CD4-positive, alpha-beta T cell treated with Interleukin-4 for 4 hours (primary cell): ENCODE data around the gene ASXL3.

ENCODE experiments used
- DNase-seq: peaks from one replicate; pipeline ENCODE4 v3.0.0-alpha.2; 2020

The ASXL3 gene

GRCh38 chr18:33733376-33733775 is 155.4 kb downstream of the ASXL3 start:
- DNase-seq: no peak

DNA sequence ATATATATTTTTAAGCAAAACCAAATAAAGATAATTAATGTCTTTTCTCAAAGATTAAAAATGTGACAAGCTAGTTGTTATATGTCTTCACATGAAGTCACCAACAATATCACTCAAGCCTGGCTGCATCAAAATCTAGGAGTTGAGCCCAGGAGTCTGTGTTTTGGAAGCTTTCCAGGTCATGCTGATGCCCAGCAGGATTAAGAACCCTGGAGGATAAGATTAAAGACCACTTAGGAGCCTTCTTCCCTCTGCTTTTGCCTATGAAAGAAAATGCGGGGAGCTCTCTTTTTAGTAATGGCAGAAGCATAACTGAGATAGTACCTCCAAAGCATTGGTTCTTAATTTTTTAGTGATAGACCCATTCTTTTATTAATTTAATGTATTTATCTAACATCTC is 157.4 kb downstream of the ASXL3 start:
- DNase-seq: no peak

- no peak for DNase-seq
Observed at GRCh38 chr18:33741760-33742159, 163.7 kb downstream of the ASXL3 start.

DNA sequence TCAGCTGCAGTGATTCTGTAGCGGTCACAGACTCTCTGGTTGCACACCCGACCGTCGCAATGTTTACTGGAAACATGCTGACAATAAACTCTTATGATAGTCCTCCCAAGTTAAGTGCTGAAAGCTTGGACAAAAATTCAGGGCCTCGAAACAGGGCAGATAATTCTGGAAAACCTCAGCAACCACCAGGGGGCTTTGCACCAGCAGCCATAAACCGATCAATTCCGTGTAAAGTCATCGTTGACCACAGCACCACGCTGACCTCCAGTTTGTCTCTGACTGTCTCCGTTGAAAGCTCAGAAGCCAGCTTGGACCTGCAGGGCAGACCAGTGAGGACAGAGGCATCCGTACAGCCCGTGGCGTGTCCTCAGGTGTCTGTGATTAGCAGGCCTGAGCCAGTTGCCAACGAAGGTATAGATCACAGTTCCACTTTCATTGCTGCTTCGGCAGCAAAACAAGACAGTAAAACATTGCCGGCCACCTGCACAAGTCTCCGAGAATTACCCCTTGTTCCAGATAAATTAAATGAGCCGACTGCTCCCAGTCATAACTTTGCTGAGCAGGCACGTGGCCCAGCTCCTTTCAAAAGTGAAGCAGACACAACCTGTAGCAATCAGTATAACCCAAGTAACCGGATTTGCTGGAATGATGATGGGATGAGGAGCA is 166.1 kb downstream of the ASXL3 start:
- no peak for DNase-seq

DNA sequence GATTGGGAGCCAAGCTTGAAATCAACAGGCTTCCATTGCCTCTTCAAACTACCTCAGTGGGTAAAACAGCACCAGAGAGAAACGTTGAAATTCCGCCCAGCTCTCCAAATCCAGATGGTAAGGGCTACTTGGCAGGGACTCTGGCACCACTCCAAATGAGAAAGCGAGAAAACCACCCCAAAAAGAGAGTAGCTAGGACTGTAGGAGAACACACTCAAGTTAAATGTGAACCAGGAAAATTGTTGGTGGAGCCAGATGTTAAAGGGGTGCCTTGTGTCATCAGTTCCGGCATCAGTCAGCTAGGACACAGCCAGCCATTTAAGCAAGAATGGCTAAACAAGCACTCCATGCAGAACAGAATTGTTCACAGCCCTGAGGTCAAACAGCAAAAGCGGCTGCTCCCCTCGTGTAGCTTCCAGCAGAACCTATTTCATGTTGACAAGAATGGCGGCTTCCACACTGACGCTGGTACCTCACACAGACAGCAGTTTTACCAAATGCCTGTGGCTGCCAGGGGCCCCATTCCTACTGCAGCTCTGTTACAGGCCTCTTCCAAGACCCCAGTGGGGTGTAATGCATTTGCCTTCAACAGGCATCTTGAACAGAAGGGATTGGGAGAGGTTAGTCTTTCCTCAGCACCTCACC is 167.3 kb downstream of the ASXL3 start:
- DNase-seq: no peak

DNA sequence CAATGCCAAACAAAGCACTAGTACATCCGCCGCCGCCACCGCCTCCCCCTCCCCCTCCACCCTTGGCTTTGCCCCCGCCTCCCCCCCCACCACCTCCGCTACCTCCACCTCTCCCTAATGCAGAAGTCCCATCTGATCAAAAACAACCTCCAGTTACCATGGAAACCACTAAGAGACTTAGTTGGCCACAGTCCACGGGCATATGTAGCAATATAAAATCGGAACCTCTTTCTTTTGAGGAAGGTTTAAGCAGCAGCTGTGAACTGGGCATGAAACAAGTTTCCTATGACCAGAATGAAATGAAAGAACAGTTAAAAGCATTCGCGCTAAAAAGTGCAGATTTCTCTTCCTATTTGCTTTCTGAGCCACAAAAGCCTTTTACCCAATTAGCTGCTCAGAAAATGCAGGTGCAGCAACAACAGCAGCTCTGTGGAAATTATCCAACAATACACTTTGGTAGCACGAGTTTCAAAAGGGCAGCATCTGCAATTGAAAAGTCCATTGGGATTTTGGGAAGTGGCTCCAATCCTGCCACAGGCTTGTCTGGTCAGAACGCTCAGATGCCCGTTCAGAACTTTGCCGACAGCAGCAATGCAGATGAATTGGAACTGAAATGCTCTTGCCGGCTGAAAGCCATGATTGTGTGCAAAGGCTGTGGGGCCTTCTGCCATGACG is 168.0 kb downstream of the ASXL3 start:
- DNase-seq: no peak

- no peak for DNase-seq
Observed at GRCh38 chr18:33749834-33750233, 171.8 kb downstream of the ASXL3 start.

- no peak for DNase-seq
Observed at GRCh38 chr18:33750366-33750765, 172.3 kb downstream of the ASXL3 start.

DNA sequence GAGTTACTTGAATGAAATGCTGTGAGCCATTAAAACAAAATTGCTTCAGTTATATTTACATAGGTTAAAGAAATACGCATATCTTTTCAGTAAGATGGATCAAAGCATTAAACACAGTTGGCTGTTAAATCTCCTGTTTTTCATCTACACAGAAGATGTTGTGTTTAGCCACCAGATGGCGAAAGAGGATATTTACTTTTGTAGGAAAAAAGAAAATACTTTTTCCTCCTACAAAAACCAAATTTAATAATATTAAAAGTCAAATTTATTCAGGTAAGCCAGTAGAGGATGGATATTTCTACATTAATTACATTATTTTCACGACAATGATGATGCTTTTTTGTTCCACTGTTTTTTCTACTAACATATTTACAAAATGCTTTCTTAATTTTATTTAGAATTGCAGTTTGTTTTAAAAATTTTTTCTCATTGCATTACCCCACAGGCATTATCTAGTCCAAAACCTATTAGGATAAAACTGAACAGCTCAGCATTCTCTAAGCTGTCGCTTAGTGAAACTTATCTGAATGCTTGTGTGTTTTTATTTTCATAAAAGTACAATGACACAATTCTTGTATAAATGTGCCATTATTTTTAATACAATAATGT is 173.7 kb downstream of the ASXL3 start:
- DNase-seq: no peak

GRCh38 chr18:33755391-33755790 is 177.4 kb downstream of the ASXL3 start:
- DNase-seq: no peak

GRCh38 chr18:33755931-33756560 is 178.0 kb downstream of the ASXL3 start:
- DNase-seq: no peak

DNA sequence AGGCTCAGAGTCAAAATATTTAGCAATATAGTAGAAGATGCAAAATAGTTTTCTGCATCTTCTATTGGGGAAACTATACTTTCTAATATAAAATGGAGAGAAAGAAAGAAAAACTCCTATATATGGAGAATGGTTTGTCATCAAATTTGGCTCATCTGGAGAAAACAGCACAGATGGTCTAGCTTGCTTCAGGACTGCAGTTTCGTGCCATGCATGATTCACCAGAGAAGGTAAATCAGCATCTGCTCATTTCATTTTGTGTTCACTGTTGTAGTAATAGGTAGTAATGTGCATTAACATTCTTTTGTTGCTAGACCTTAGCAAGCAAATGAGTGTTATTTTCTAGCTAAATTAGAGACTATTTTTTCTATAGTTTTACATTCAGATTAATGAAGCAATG is 179.0 kb downstream of the ASXL3 start:
- no peak for DNase-seq

- no peak for DNase-seq
Observed at GRCh38 chr18:33761363-33761762, 183.3 kb downstream of the ASXL3 start.

DNA sequence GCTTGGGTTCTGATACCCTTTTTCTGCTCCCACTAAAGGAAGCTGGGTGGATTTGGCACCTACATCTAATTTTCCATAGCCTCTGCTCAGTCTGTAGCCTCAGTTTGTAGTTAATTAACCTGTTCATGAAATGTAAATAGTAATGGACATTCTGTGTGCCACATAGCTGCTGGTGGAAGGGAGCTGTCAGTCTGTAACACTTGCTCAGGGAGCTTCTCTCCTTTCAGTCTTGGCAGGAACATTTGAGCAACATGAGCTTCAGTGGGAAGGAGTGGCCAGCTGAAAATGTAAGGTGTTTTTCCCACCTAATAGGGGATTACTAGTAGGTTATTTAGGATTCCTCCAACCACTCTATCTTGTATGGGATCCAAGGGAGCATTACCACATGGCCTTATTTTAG is 203.4 kb downstream of the ASXL3 start:
- no peak for DNase-seq
